Endothelial cell of umbilical vein (primary cell): ENCODE measurements around the gene SNAPIN. TPM values are rescaled to one million over a fixed set of nuclear protein-coding genes. Genes with fewer than 3 reads are reported as not detected.

ENCODE experiments used
- BruUV-seq: library from RNA; stranded (reverse); fragments of 400-500 nt; replicated peaks from 2 replicates; lab custom pipeline; 2021; lab: Mats Ljungman, UMichigan
- CTCF ChIA-PET: fragments of 300-600, 350-600 bp; sonication (Branson Sonifier 250); formaldehyde crosslinking; loops from one replicate; lab custom pipeline; 2021; ENCODE audit warnings: antibody characterized with exemption, inconsistent platforms; lab: Charles Lee
- POLR2A ChIA-PET: fragments of 300-600, 350-600 bp; sonication (Branson Sonifier 250); formaldehyde crosslinking; loops from one replicate; lab custom pipeline; 2021; ENCODE audit warnings: antibody characterized with exemption, inconsistent platforms; lab: Charles Lee
- DNase-seq: peaks from one replicate; pipeline ENCODE4 v3.0.0-alpha.2; 2011; ENCODE audit warnings: low read depth, low spot score
- FAIRE-seq: peaks from 2 replicates; lab custom pipeline; 2011; peaks lifted over from hg19 to GRCh38; lab: Jason Lieb, UNC
- H2AFZ ChIP-seq: 2 replicates; pipeline ENCODE4 v1.6.0; 2012; ENCODE audit warnings: low read depth, low read length, control low read depth, inconsistent platforms
- H3K27ac ChIP-seq: 2 replicates; pipeline ENCODE4 v1.5.1; 2011; ENCODE audit warnings: low read depth, mild to moderate bottlenecking, control low read depth, low read length, moderate library complexity; ENCODE audit not compliant: insufficient read depth
- H3K27me3 ChIP-seq, 2 experiments: 2 replicates each; pipeline versions ENCODE4 v1.6.0 to v1.6.1; 2011; ENCODE audit warnings: low read length in 2 of 2, mixed read lengths in 1 of 2; ENCODE audit not compliant: control insufficient read depth in 2 of 2, insufficient read depth in 2 of 2
- H3K36me3 ChIP-seq, 2 experiments: 2 replicates in 1 of 2; 3 replicates in 1 of 2; pipeline ENCODE4 v1.5.1; 2011; ENCODE audit warnings: low read length in 2 of 2, mild to moderate bottlenecking in 1 of 2, moderate library complexity in 1 of 2; ENCODE audit not compliant: control insufficient read depth in 2 of 2, insufficient read depth in 2 of 2; ENCODE audit errors: extremely low read depth in 1 of 2
- H3K4me1 ChIP-seq: 3 replicates; pipeline ENCODE4 v1.5.1; 2011; ENCODE audit warnings: mild to moderate bottlenecking, low read length; ENCODE audit not compliant: control insufficient read depth, insufficient read depth; ENCODE audit errors: extremely low read depth
- H3K4me2 ChIP-seq: 2 replicates; pipeline ENCODE4 v1.6.1; 2011; ENCODE audit warnings: low read length, control low read depth, mixed read lengths; ENCODE audit not compliant: insufficient read depth
- H3K4me3 ChIP-seq, 3 experiments: fragments of 200-600 bp in 1 of 3; sonication (generic), shearing (Covaris generic) in 1 of 3; replicated peaks in 1 of 3; 2 replicates each; pipeline ENCODE4 v1.5.1; 2011 to 2016; ENCODE audit warnings: control low read depth in 3 of 3, low read length in 3 of 3, mild to moderate bottlenecking in 2 of 3, inconsistent platforms in 1 of 3, low read depth in 1 of 3, moderate library complexity in 1 of 3; ENCODE audit not compliant: insufficient read depth in 1 of 3
- H3K79me2 ChIP-seq: 2 replicates; pipeline ENCODE4 v1.6.0; 2012; ENCODE audit warnings: low read length, inconsistent platforms; ENCODE audit not compliant: control insufficient read depth, insufficient read depth
- H3K9ac ChIP-seq: replicated peaks from 2 replicates; pipeline ENCODE3; 2011; ENCODE audit warnings: low read length, control low read depth; ENCODE audit not compliant: insufficient read depth; ENCODE audit errors: extremely low read depth
- H3K9me1 ChIP-seq: replicated peaks from 3 replicates; pipeline ENCODE4 v1.6.0; 2011; ENCODE audit warnings: mild to moderate bottlenecking, low read length; ENCODE audit not compliant: control insufficient read depth, insufficient read depth; ENCODE audit errors: extremely low read depth
- H3K9me3 ChIP-seq: replicated peaks from 2 replicates; pipeline ENCODE4 v1.5.1; 2012; ENCODE audit warnings: low read length, inconsistent platforms; ENCODE audit not compliant: control insufficient read depth, insufficient read depth
- H4K20me1 ChIP-seq: replicated peaks from 2 replicates; pipeline ENCODE3; 2011; ENCODE audit warnings: mild to moderate bottlenecking, low read length; ENCODE audit not compliant: control insufficient read depth, insufficient read depth; ENCODE audit errors: extremely low read depth
- EZH2 ChIP-seq: IDR thresholded peaks from 2 replicates; pipeline ENCODE4 v1.6.1; 2012; ENCODE audit warnings: borderline replicate concordance, low read depth, mild to moderate bottlenecking, moderate library complexity, low read length, inconsistent platforms; ENCODE audit not compliant: severe bottlenecking
- FOS ChIP-seq: IDR thresholded peaks from 2 replicates; pipeline ENCODE4 v1.6.1; 2011; ENCODE audit warnings: mild to moderate bottlenecking, low read length, moderate library complexity, borderline replicate concordance; ENCODE audit not compliant: insufficient read depth
- GATA2 ChIP-seq: IDR thresholded peaks from 2 replicates; pipeline ENCODE4 v1.7.0; 2011; ENCODE audit warnings: low read depth, mild to moderate bottlenecking, moderate library complexity, mixed read lengths, low read length; ENCODE audit not compliant: insufficient read length, insufficient read depth
- JUN ChIP-seq: IDR thresholded peaks from 2 replicates; pipeline ENCODE4 v1.6.1; 2011; ENCODE audit warnings: borderline replicate concordance, low read depth; ENCODE audit not compliant: insufficient read length, insufficient read depth
- MYC ChIP-seq: IDR thresholded peaks from one replicate; pipeline ENCODE4 v1.6.1; 2011; ENCODE audit warnings: mild to moderate bottlenecking, low read depth, low read length
- POLR2A ChIP-seq: IDR thresholded peaks from 2 replicates; pipeline ENCODE4 v1.6.1; 2012; ENCODE audit warnings: low read depth, mild to moderate bottlenecking, control low read depth, low read length
- POLR2AphosphoS5 ChIP-seq: IDR thresholded peaks from 2 replicates; pipeline ENCODE4 v1.6.1; 2012; ENCODE audit warnings: low read depth, mild to moderate bottlenecking, control low read depth, low read length, moderate library complexity; ENCODE audit not compliant: insufficient read depth
- dilution Hi-C: fragments of 300-500 bp; cut with MboI; formaldehyde crosslinking; loops from one replicate; pipeline ENCODE4 v1.15.0; 2019; ENCODE audit warnings: low sequenced_read_pairs; ENCODE audit not compliant: extremely low pct_ligation_motif_present
- intact Hi-C: fragments of 100-400 bp; cut with micrococcal nuclease; formaldehyde crosslinking; loops from one replicate; pipeline ENCODE4 v1.10.0; 2022
- polyA plus RNA-seq, 4 experiments: library from polyadenylated mRNA; depleted of rRNA in 3 of 4; stranded (reverse) in 3 of 4; unstranded in 1 of 4; fragments of >200 nt; gene quantifications; 2 replicates each; pipeline versions ENCODE4 v1.2.1 to v1.2.3, GENCODE V29; 2011 to 2012; ENCODE audit warnings: missing spikeins in 1 of 4
- total RNA-seq: library from RNA; stranded (reverse); gene quantifications from 2 replicates; pipeline ENCODE4 v1.2.3, GENCODE V29; 2021
- TF ChIP-seq, protein P1 (sequence below), 2 donors: IDR thresholded peaks; 1 replicate in 1 of 2; 2 replicates in 1 of 2; pipeline ENCODE4 v1.5.1; 2011; ENCODE audit warnings: low read length in 2 of 2, mild to moderate bottlenecking in 2 of 2, moderate library complexity in 2 of 2, control low read depth in 1 of 2, inconsistent platforms in 1 of 2, low read depth in 1 of 2; ENCODE audit not compliant: insufficient read depth in 1 of 2; ENCODE audit errors: extremely low read depth in 1 of 2
- TF ChIP-seq, protein P2 (sequence below): IDR thresholded peaks from 2 replicates; pipeline ENCODE4 v1.6.1; 2011; ENCODE audit not compliant: insufficient read depth, insufficient read length

SNAPIN gene
- total and polyA plus RNA-seq, 2 donors (not counting 3 experiments of a cell fraction or from before 2014, with no cell fraction given), result 36.8 to 55.1 TPM

DNA sequence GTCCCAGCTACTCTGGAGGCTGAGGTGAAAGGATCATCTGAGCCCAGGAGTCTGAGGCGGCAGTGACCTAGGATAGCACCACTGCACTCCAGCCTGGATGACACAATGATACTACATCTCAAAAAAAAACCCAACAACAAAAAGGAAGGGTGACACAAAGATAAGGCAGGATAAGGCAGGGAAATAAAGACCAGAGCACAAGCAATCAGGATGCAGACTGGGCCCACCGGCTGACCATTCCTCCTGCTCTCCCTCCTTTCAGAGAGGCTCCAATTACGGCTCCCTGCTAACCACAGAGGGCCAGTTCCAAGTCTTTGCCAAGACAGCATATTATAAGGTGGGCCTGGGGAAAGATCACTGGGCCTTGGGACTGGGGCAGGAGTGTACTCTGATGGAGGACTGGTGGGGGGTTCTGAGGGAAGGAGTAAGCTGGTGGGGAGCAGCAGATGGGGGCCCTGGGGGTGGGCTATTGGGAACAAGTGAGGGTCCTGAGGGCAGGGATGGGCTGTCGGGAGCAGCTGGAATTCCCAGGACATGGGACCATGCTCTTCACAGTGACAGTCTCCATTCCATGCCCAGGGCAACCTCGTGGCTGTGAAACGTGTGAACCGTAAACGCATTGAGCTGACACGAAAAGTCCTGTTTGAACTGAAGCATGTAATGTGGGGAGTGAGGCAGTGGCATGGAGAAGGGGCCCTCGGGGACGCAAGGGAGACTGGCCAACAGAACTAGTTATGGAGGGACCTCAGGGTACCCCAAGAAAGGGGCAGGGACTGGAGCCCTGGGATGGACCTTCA, 27.2 kb downstream of the SNAPIN start:
- intact Hi-C loops, result no loop called here
- Histone ChIP-seq H3K4me1 (no peaks in the 10 kb centered on the region), H3K27ac (no peak overlapping the region), H3K9me1 (no peaks in the 10 kb centered on the region), H3K27me3 (no peaks in the 10 kb centered on the region), H3K4me3 (no peak overlapping the region), H3K4me2 (no peak overlapping the region), H3K9ac (no peak overlapping the region), H3K9me3 (no peaks in the 10 kb centered on the region), H4K20me1 (no peaks in the 10 kb centered on the region), H2AFZ (no peak overlapping the region), H3K36me3 (peaks cover 0 to 21% of the 10 kb centered on the region in 2 experiments), H3K79me2 (no peaks in the 10 kb centered on the region)
- dilution Hi-C loops, result no loop called here
- TF ChIP-seq FOS (no peak), POLR2AphosphoS5 (no peak), JUN (no peak), EZH2 (no peak), GATA2 (no peak), MYC (no peak), POLR2A (no peak)
- TF ChIP-seq, protein P1, sequence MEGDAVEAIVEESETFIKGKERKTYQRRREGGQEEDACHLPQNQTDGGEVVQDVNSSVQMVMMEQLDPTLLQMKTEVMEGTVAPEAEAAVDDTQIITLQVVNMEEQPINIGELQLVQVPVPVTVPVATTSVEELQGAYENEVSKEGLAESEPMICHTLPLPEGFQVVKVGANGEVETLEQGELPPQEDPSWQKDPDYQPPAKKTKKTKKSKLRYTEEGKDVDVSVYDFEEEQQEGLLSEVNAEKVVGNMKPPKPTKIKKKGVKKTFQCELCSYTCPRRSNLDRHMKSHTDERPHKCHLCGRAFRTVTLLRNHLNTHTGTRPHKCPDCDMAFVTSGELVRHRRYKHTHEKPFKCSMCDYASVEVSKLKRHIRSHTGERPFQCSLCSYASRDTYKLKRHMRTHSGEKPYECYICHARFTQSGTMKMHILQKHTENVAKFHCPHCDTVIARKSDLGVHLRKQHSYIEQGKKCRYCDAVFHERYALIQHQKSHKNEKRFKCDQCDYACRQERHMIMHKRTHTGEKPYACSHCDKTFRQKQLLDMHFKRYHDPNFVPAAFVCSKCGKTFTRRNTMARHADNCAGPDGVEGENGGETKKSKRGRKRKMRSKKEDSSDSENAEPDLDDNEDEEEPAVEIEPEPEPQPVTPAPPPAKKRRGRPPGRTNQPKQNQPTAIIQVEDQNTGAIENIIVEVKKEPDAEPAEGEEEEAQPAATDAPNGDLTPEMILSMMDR (IDR thresholded peaks at IDR 0.05; ENCODE audit: extremely low read depth in 1 of 2, insufficient read depth in 1 of 2, low read depth in 1 of 2, low read length in 2 of 2), result no peak
- TF ChIP-seq, protein P2, sequence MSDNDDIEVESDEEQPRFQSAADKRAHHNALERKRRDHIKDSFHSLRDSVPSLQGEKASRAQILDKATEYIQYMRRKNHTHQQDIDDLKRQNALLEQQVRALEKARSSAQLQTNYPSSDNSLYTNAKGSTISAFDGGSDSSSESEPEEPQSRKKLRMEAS, result no peak
- no TSS peak for BruUV-seq
- ChIA-PET POLR2A (no interaction called here), CTCF (interaction anchor here (1.7 kb wide), 1 partner anchor 13 kb away, joined by 5 read pairs; no protein-coding TSS in a partner anchor)
- DNase-seq (no peak), FAIRE-seq (no peak)
